ENCODE data around the gene LRIT2.

GRCh38 chr10:84217746-84218145, 7.6 kb downstream of the LRIT2 start:
- TF ChIP-seq CTCF (IDR thresholded peaks at IDR 0.05 in 4 of 5, conservative IDR thresholded peaks at IDR 0.05 in 1 of 5): no peak
- no peak for TF ChIP-seq POLR2A (IDR thresholded peaks at IDR 0.05)
